Natural killer cell (primary cell): ENCODE measurements around the gene DES. TPM values are rescaled to one million over a fixed set of nuclear protein-coding genes. Genes with fewer than 3 reads are reported as not detected.

Source experiments
- ATAC-seq, 3 donors: fragments of 150-1000 bp in 2 of 3; fragments of 200-7000 bp in 1 of 3; cut with Tn5 transposase; 1 replicate in 1 of 3; 2 replicates in 2 of 3; pipeline ENCODE4 v1.10.0; 2021; ENCODE audit warnings: mild to moderate bottlenecking in 2 of 3, moderate library complexity in 2 of 3
- DNase-seq, 2 donors: peaks; one replicate each; pipeline versions ENCODE4 v3.0.0 to v3.0.0-alpha.2; 2013 to 2021; ENCODE audit warnings: mixed read lengths in 1 of 2
- H3K27ac ChIP-seq: one replicate; pipeline ENCODE4 v1.5.1; 2013; ENCODE audit warnings: mild to moderate bottlenecking, low read length
- H3K27me3 ChIP-seq: one replicate; pipeline ENCODE4 v1.6.1; 2013; ENCODE audit warnings: low read length; ENCODE audit not compliant: control insufficient read depth, insufficient read depth
- H3K36me3 ChIP-seq: one replicate; pipeline ENCODE4 v1.6.1; 2013; ENCODE audit warnings: low read length; ENCODE audit not compliant: control insufficient read depth, insufficient read depth
- H3K4me1 ChIP-seq: one replicate; pipeline ENCODE4 v1.6.1; 2013; ENCODE audit warnings: low read length; ENCODE audit not compliant: control insufficient read depth, insufficient read depth
- H3K4me3 ChIP-seq: one replicate; pipeline ENCODE4 v1.5.1; 2013; ENCODE audit warnings: low read length
- H3K9me3 ChIP-seq: one replicate; pipeline ENCODE4 v1.6.1; 2013; ENCODE audit warnings: low read length; ENCODE audit not compliant: control insufficient read depth, insufficient read depth
- H3K27ac Mint-ChIP-seq, 2 donors: one replicate each; pipeline ENCODE4 v1.8.0; 2022; ENCODE audit warnings: mild to moderate bottlenecking in 2 of 2, mixed read lengths in 2 of 2, moderate library complexity in 1 of 2
- H3K27me3 Mint-ChIP-seq, 2 donors: one replicate each; pipeline ENCODE4 v1.8.0; 2022; ENCODE audit warnings: low read depth in 2 of 2, mixed read lengths in 2 of 2
- H3K36me3 Mint-ChIP-seq: one replicate; pipeline ENCODE4 v1.8.0; 2022; ENCODE audit warnings: mixed read lengths
- H3K4me1 Mint-ChIP-seq, 2 donors: one replicate each; pipeline ENCODE4 v1.8.0; 2022; ENCODE audit warnings: mixed read lengths in 2 of 2
- H3K4me3 Mint-ChIP-seq: one replicate; pipeline ENCODE4 v1.8.0; 2022; ENCODE audit warnings: mild to moderate bottlenecking, moderate library complexity, mixed read lengths
- H3K9me3 Mint-ChIP-seq, 2 donors: one replicate each; pipeline ENCODE4 v1.8.0; 2022; ENCODE audit warnings: mixed read lengths in 2 of 2
- WGBS: methylation state at CpG from one replicate; pipeline ENCODE4 v1.1.7; 2013; ENCODE audit warnings: missing lambda C conversion rate; ENCODE audit not compliant: insufficient coverage; 5-methylcytosine and 5-hydroxymethylcytosine counted together
- intact Hi-C: fragments of 100-400 bp; cut with micrococcal nuclease; formaldehyde crosslinking; loops from one replicate; pipeline ENCODE4 v1.14.2; 2022
- total RNA-seq, 4 donors: library from RNA; stranded (reverse); fragments of 120-200 nt in 1 of 4; gene quantifications; one replicate each; pipeline versions ENCODE4 v1.2.3 to v1.2.4, GENCODE V29; 2013 to 2022
- TF ChIP-seq, protein P1 (sequence below): fragments of 200-600 bp; IDR thresholded peaks from one replicate; pipeline ENCODE4 v1.8.0; 2022; ENCODE audit warnings: antibody characterized with exemption

DES gene
- total RNA-seq, 3 donors from 2014 or later (not counting 1 experiment from before 2014, with no cell fraction given) = not detected

DNA sequence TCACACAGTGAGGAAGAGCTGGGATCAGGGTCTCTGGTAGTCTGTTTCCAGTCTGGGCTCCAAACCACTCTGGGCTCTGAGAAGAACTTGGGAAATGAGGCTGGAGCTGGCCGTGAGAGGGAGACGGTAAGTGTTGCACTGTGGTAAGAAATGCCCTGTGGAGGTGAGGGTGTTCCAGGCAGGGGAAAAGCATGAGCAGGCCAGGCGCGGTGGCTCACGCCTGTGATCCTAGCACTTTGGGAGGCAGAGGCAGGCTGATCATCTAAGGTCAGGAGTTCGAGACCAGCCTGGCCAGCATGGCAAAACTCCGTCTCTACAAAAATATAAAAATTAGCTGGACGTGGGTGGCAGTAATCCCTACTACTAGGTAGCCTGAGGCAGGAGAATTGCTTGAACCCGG lies 14.3 kb upstream of the DES start:
- no peak for DNase-seq
- H3K27me3 Mint-ChIP-seq = peaks cover 19 to 21% of the 10 kb centered on the region in 2 donors
- ATAC-seq = no peak
- H3K36me3 Mint-ChIP-seq = no peaks in the 10 kb centered on the region
- no peaks in the 10 kb centered on the region for H3K9me3 Mint-ChIP-seq
- TF ChIP-seq, protein P1, sequence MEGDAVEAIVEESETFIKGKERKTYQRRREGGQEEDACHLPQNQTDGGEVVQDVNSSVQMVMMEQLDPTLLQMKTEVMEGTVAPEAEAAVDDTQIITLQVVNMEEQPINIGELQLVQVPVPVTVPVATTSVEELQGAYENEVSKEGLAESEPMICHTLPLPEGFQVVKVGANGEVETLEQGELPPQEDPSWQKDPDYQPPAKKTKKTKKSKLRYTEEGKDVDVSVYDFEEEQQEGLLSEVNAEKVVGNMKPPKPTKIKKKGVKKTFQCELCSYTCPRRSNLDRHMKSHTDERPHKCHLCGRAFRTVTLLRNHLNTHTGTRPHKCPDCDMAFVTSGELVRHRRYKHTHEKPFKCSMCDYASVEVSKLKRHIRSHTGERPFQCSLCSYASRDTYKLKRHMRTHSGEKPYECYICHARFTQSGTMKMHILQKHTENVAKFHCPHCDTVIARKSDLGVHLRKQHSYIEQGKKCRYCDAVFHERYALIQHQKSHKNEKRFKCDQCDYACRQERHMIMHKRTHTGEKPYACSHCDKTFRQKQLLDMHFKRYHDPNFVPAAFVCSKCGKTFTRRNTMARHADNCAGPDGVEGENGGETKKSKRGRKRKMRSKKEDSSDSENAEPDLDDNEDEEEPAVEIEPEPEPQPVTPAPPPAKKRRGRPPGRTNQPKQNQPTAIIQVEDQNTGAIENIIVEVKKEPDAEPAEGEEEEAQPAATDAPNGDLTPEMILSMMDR = no peak
- Histone ChIP-seq H3K36me3 (no peaks in the 10 kb centered on the region), H3K27ac (no peak overlapping the region), H3K9me3 (no peaks in the 10 kb centered on the region), H3K4me1 (no peaks in the 10 kb centered on the region), H3K27me3 (no peaks in the 10 kb centered on the region), H3K4me3 (no peak overlapping the region)
- no peak overlapping the region for H3K4me3 Mint-ChIP-seq
- intact Hi-C loops = loop anchor here (1.0 to 5.0 kb wide), 3 partner anchors 55 to 238 kb away; no protein-coding TSS in a partner anchor
- peaks cover 0 to 11% of the 10 kb centered on the region in 2 donors for H3K4me1 Mint-ChIP-seq
- no peak overlapping the region for H3K27ac Mint-ChIP-seq
- whole genome bisulfite sequencing = 89% methylated on average over 9 of the region's 9 CpGs

DNA sequence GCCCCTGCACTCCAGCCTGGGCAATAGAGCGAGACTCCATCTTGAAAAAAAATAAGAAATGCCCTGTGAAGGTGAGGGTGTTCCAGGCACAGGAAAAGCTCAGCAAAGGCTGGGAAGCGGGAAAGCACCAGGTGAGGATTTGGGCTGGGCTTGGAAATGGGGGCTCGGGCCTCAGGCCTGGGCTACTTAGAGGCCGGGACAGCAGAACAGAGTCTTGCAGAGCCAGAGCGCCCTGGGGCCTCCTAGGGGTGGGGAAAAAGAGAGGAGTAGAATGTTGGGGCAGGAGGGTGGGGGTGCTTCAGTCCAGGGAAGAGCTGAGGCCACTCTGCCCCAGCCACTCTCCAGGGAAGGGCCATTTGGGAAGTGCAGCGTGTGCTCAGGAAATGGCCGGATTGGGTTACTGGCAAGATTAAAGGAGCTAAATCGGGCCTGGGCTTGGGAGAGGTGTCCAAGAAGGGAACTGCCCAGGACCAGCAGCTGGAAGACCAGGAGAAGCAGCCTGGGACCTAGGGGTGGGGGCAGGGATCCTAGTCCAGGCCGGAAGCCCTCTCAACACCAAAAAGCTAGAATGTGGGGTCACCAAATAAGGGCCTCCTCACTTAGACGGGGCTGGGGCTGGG lies 13.8 kb upstream of the DES start:
- H3K4me1 ChIP-seq = no peaks in the 10 kb centered on the region
- H3K4me3 ChIP-seq = no peak overlapping the region
- H3K9me3 ChIP-seq = no peaks in the 10 kb centered on the region
- H3K4me1 Mint-ChIP-seq = peaks cover 0 to 11% of the 10 kb centered on the region in 2 donors
- 86% methylated on average over 10 of the region's 10 CpGs for WGBS
- DNase-seq (no peak), ATAC-seq (no peak)
- H3K27ac ChIP-seq = no peak overlapping the region
- TF ChIP-seq, protein P1 = no peak
- intact Hi-C loops = loop anchor here (5.0 kb wide), 1 partner anchor 238 kb away; no protein-coding TSS in a partner anchor
- H3K36me3 Mint-ChIP-seq = no peaks in the 10 kb centered on the region
- H3K9me3 Mint-ChIP-seq = no peaks in the 10 kb centered on the region
- no peaks in the 10 kb centered on the region for H3K27me3 ChIP-seq
- no peak overlapping the region for H3K27ac Mint-ChIP-seq
- H3K4me3 Mint-ChIP-seq = no peak overlapping the region
- H3K36me3 ChIP-seq = no peaks in the 10 kb centered on the region
- H3K27me3 Mint-ChIP-seq = peaks cover 21% of the 10 kb centered on the region in 2 donors

DNA sequence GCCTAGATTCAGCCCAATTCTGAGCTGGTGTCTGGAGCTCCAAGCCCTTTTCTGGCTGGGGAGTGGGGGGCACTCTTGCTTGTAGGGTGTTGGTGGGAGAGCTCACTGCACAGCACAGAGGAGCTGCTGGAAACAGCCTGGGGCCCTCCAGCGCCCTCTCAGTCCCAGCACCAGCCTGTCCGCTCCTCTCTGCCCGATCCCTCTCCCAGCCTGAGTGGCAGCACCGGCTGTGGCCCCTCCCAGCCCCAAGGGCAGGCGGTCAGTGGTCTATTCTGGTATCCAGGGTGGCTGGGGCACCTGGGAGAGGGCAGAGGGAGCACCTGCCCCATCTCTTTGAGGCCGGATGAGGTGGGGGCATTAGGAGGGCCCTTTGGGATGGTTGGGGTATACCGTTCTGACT lies 13.2 kb upstream of the DES start:
- no peaks in the 10 kb centered on the region for H3K36me3 ChIP-seq
- H3K27me3 ChIP-seq = no peaks in the 10 kb centered on the region
- ATAC-seq (no peak), DNase-seq (no peak)
- 79% methylated on average over 7 of the region's 7 CpGs for WGBS
- Mint-ChIP-seq H3K27me3 (peaks cover 21 to 24% of the 10 kb centered on the region in 2 donors), H3K27ac (no peak overlapping the region), H3K9me3 (no peaks in the 10 kb centered on the region), H3K4me3 (no peak overlapping the region), H3K4me1 (peaks cover 0 to 11% of the 10 kb centered on the region in 2 donors), H3K36me3 (no peaks in the 10 kb centered on the region)
- no peak overlapping the region for H3K4me3 ChIP-seq
- no peaks in the 10 kb centered on the region for H3K9me3 ChIP-seq
- TF ChIP-seq, protein P1 = no peak
- no peaks in the 10 kb centered on the region for H3K4me1 ChIP-seq
- intact Hi-C loops = loop anchor here (5.0 kb wide), 1 partner anchor 237 kb away; no protein-coding TSS in a partner anchor
- no peak overlapping the region for H3K27ac ChIP-seq

DNA sequence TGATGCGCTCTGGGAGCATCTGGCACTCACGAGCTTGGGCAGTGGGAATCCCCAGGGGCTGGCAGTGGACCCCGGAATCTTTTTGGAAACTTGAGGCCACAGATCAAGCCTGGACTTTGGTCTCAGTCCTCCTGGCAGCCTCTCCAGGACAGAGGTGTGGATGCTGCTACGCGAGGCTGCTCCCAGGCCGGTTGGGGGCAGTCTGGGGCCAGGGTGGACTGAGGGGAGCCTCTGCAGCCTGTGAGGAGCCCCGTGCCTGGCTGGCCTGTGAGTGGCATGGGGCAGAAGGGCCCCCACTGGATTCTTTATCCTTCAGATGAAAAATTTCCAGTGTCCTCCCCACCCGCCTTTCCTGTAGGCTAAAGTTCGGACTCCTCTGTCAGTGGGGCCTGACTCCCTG lies 12.7 kb upstream of the DES start:
- Mint-ChIP-seq H3K4me1 (peaks cover 0 to 11% of the 10 kb centered on the region in 2 donors), H3K4me3 (no peak overlapping the region), H3K36me3 (no peaks in the 10 kb centered on the region), H3K27ac (no peak overlapping the region), H3K9me3 (no peaks in the 10 kb centered on the region), H3K27me3 (peaks cover 19 to 21% of the 10 kb centered on the region in 2 donors)
- no peak for DNase-seq
- intact Hi-C loops = no loop called here
- no peak overlapping the region for H3K27ac ChIP-seq
- 78% methylated on average over 8 of the region's 9 CpGs for WGBS
- ATAC-seq = no peak
- no peaks in the 10 kb centered on the region for H3K4me1 ChIP-seq
- no peaks in the 10 kb centered on the region for H3K36me3 ChIP-seq
- H3K9me3 ChIP-seq = no peaks in the 10 kb centered on the region
- TF ChIP-seq, protein P1 = no peak
- H3K27me3 ChIP-seq = no peaks in the 10 kb centered on the region
- no peak overlapping the region for H3K4me3 ChIP-seq
